B cell (primary cell): Measurements from ENCODE around the gene POT1. TPM values are rescaled to one million over a fixed set of nuclear protein-coding genes. Genes with fewer than 3 reads are reported as not detected.

ENCODE experiments used
- ATAC-seq: fragments of 200-7000 bp; cut with Tn5 transposase; one replicate; pipeline ENCODE4 v1.10.0; 2021; ENCODE audit warnings: low read depth, mild to moderate bottlenecking, moderate number of reproducible peaks, moderate library complexity
- CTCF ChIA-PET: fragments of 350-600 bp; sonication (Branson Sonifier 250); formaldehyde crosslinking; loops from one replicate; lab custom pipeline; 2021; ENCODE audit warnings: antibody characterized with exemption, inconsistent platforms; lab: Charles Lee
- POLR2A ChIA-PET: fragments of 350-600 bp; sonication (Branson Sonifier 250); formaldehyde crosslinking; loops from one replicate; lab custom pipeline; 2021; ENCODE audit warnings: antibody characterized with exemption; lab: Charles Lee
- DNase-seq: peaks from one replicate; pipeline ENCODE4 v3.0.0; 2013
- H2AFZ ChIP-seq: 2 replicates; pipeline ENCODE4 v1.6.1; 2012; ENCODE audit warnings: mild to moderate bottlenecking, low read depth, low read length; ENCODE audit not compliant: insufficient read depth, poor library complexity, severe bottlenecking
- H3K27ac ChIP-seq, 2 donors: 1 replicate in 1 of 2; 2 replicates in 1 of 2; pipeline ENCODE4 v1.5.1; 2012 to 2013; ENCODE audit warnings: low read length in 2 of 2, mild to moderate bottlenecking in 2 of 2, moderate library complexity in 1 of 2
- H3K27me3 ChIP-seq, 4 experiments: fragments of 200-600 bp in 1 of 4; sonication (generic) in 1 of 4; replicated peaks in 1 of 4; 1 replicate in 2 of 4; 2 replicates in 2 of 4; pipeline versions ENCODE4 v1.6.1 to v1.7.0; 2013 to 2016; ENCODE audit warnings: low read length in 3 of 4, mild to moderate bottlenecking in 2 of 4, mixed read lengths in 1 of 4, moderate library complexity in 1 of 4; ENCODE audit not compliant: insufficient read depth in 4 of 4, control insufficient read depth in 3 of 4; ENCODE audit errors: control extremely low read depth in 1 of 4
- H3K36me3 ChIP-seq, 2 experiments: replicated peaks in 1 of 2; 1 replicate in 1 of 2; 2 replicates in 1 of 2; pipeline versions ENCODE4 v1.6.1 to v1.7.1; 2013; ENCODE audit warnings: low read length in 1 of 2; ENCODE audit not compliant: insufficient read depth in 2 of 2, control insufficient read depth in 1 of 2; ENCODE audit errors: control extremely low read depth in 1 of 2, extremely low read depth in 1 of 2
- H3K4me1 ChIP-seq, 2 donors: fragments of 200-600 bp in 1 of 2; sonication (generic) in 1 of 2; 1 replicate in 1 of 2; 2 replicates in 1 of 2; pipeline versions ENCODE4 v1.5.1 to v1.6.1; 2013 to 2017; ENCODE audit warnings: low read length in 2 of 2; ENCODE audit not compliant: control insufficient read depth in 2 of 2, insufficient read depth in 2 of 2
- H3K4me2 ChIP-seq: replicated peaks from 2 replicates; pipeline ENCODE3; 2012; ENCODE audit warnings: mild to moderate bottlenecking, low read depth, low read length; ENCODE audit not compliant: poor library complexity, severe bottlenecking
- H3K4me3 ChIP-seq, 5 experiments: fragments of 200-600 bp in 1 of 5; sonication (generic) in 1 of 5; 1 replicate in 3 of 5; 2 replicates in 2 of 5; pipeline versions ENCODE4 v1.5.1 to v1.7.0; 2011 to 2016; ENCODE audit warnings: low read length in 4 of 5, mild to moderate bottlenecking in 4 of 5, low read depth in 2 of 5, control low read depth in 1 of 5, moderate library complexity in 1 of 5; ENCODE audit not compliant: insufficient read depth in 1 of 5; ENCODE audit errors: control extremely low read depth in 1 of 5, extremely low read depth in 1 of 5
- H3K79me2 ChIP-seq: fragments of 200-600 bp; sonication (generic); one replicate; pipeline ENCODE4 v1.6.0; 2016; ENCODE audit warnings: low read length; ENCODE audit not compliant: control insufficient read depth, insufficient read depth
- H3K9ac ChIP-seq: fragments of 200-600 bp; sonication (generic); 2 replicates; pipeline ENCODE4 v1.6.1; 2017; ENCODE audit warnings: mild to moderate bottlenecking, low read length, moderate library complexity
- H3K9me3 ChIP-seq, 3 donors: one replicate each; pipeline versions ENCODE4 v1.6.1 to v1.7.1; 2013; ENCODE audit warnings: low read length in 2 of 3; ENCODE audit not compliant: control insufficient read depth in 2 of 3, insufficient read depth in 1 of 3; ENCODE audit errors: control extremely low read depth in 1 of 3
- H4K20me1 ChIP-seq: 2 replicates; pipeline ENCODE4 v1.6.0; 2012; ENCODE audit warnings: mild to moderate bottlenecking, low read length; ENCODE audit not compliant: insufficient read depth, control insufficient read depth, poor library complexity, severe bottlenecking
- H3K27ac Mint-ChIP-seq: one replicate; pipeline ENCODE4 v1.8.0; 2021; ENCODE audit warnings: mixed read lengths
- H3K27me3 Mint-ChIP-seq: one replicate; pipeline ENCODE4 v1.8.0; 2021; ENCODE audit warnings: mixed read lengths
- H3K4me1 Mint-ChIP-seq: one replicate; pipeline ENCODE4 v1.8.0; 2021; ENCODE audit warnings: mixed read lengths
- H3K4me3 Mint-ChIP-seq: one replicate; pipeline ENCODE4 v1.8.0; 2021; ENCODE audit warnings: mixed read lengths
- H3K9me3 Mint-ChIP-seq: one replicate; pipeline ENCODE4 v1.8.0; 2022; ENCODE audit warnings: mixed read lengths; ENCODE audit not compliant: insufficient read depth
- EZH2 ChIP-seq: IDR thresholded peaks from 2 replicates; pipeline ENCODE4 v1.6.1; 2012; ENCODE audit warnings: borderline replicate concordance, low read depth, mild to moderate bottlenecking, moderate library complexity, low read length; ENCODE audit not compliant: insufficient read depth, poor library complexity, severe bottlenecking
- WGBS: methylation state at CpG from one replicate; pipeline ENCODE4 v1.1.5; 2013; ENCODE audit warnings: missing lambda C conversion rate; ENCODE audit not compliant: insufficient coverage; 5-methylcytosine and 5-hydroxymethylcytosine counted together
- intact Hi-C: fragments of 100-400 bp; cut with micrococcal nuclease; formaldehyde crosslinking; loops from one replicate; pipeline ENCODE4 v1.10.0; 2022
- polyA plus RNA-seq: library from polyadenylated mRNA; depleted of rRNA; stranded (reverse); fragments of >200 nt; gene quantifications from 2 replicates; pipeline ENCODE4 v1.2.3, GENCODE V29; 2012
- total RNA-seq, 2 donors: library from RNA; stranded (reverse); fragments of 120-200 nt in 1 of 2; gene quantifications; 1 replicate in 1 of 2; 2 replicates in 1 of 2; pipeline versions ENCODE4 v1.2.3 to v1.2.4, GENCODE V29; 2013 to 2022
- TF ChIP-seq, protein P1 (sequence below): fragments of 200-600 bp; IDR thresholded peaks from one replicate; pipeline ENCODE4 v1.8.0; 2022; ENCODE audit warnings: antibody characterized with exemption, mild to moderate bottlenecking

Gene POT1
- total and polyA plus RNA-seq, 2 donors (not counting 1 experiment from before 2014, with no cell fraction given), result 12.2 to 32.3 TPM

DNA sequence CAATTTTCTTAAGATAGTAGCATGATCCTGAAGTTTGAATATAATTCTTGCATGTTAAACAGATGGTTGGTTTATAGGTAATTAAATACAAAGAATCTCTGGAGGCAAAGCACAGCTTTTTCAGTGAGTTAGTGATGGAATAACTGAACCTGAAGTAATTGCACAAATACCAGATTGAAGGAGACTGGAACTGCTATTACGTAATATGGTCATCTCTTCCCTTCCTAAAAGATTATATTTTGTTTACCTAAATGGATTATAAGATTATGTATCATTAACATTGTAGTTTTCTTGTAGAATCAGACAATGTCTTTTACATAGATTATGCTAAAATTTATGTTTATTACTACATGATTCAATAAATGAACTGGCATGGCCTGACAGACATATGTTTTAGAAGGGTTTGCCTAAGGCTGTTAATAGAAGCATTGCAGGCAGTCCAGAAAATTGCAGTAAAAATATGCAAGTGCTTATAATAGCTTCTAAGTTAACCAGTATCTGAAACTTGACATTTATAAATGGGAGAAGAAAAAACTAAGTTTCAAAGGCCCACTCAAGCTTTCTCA, 128.2 kb downstream of the POT1 start:
- CTCF ChIA-PET, result interaction anchor here (1.9 kb wide), 1 partner anchor 56 kb away, joined by 4 read pairs; no protein-coding TSS in a partner anchor
- peaks cover 2% of the 10 kb centered on the region for H3K4me1 Mint-ChIP-seq
- no peak overlapping the region for H3K27ac Mint-ChIP-seq
- Histone ChIP-seq H3K27ac (no peak overlapping the region), H3K79me2 (no peaks in the 10 kb centered on the region), H3K27me3 (no peaks in the 10 kb centered on the region), H3K4me2 (no peak overlapping the region), H3K9ac (no peak overlapping the region), H4K20me1 (no peaks in the 10 kb centered on the region), H2AFZ (no peak overlapping the region), H3K4me1 (no peaks in the 10 kb centered on the region), H3K4me3 (no peak overlapping the region), H3K36me3 (no peaks in the 10 kb centered on the region), H3K9me3 (no peaks in the 10 kb centered on the region)
- TF ChIP-seq EZH2, result no peak
- TF ChIP-seq, protein P1, sequence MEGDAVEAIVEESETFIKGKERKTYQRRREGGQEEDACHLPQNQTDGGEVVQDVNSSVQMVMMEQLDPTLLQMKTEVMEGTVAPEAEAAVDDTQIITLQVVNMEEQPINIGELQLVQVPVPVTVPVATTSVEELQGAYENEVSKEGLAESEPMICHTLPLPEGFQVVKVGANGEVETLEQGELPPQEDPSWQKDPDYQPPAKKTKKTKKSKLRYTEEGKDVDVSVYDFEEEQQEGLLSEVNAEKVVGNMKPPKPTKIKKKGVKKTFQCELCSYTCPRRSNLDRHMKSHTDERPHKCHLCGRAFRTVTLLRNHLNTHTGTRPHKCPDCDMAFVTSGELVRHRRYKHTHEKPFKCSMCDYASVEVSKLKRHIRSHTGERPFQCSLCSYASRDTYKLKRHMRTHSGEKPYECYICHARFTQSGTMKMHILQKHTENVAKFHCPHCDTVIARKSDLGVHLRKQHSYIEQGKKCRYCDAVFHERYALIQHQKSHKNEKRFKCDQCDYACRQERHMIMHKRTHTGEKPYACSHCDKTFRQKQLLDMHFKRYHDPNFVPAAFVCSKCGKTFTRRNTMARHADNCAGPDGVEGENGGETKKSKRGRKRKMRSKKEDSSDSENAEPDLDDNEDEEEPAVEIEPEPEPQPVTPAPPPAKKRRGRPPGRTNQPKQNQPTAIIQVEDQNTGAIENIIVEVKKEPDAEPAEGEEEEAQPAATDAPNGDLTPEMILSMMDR, result no peak
- no peak overlapping the region for H3K4me3 Mint-ChIP-seq
- POLR2A ChIA-PET, result no interaction called here
- DNase-seq, result no peak
- H3K9me3 Mint-ChIP-seq, result no peaks in the 10 kb centered on the region
- WGBS, result no CpG with 5 or more reads among the region's 1 CpG
- intact Hi-C loops, result no loop called here
- no peaks in the 10 kb centered on the region for H3K27me3 Mint-ChIP-seq
- no peak for ATAC-seq

DNA sequence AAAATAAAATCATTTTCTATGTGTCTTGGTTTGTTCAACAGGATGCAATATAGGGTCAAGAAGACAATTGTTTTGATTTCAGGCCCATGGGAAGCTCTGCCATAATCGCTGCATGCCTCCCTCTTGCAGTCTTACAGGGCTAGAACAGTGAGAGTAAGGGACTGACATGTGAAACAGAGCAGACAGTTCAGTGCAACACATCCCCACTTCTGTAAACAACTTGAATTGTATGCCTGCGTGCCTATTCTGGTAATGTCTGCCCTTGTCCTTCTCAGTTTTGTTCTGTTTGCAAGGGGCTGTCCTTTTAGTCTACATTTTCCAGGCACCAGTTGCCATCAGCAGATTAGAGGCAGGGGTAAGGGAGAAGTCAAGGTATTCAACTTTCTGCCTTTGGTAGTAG, 129.2 kb downstream of the POT1 start:
- Histone ChIP-seq H4K20me1 (no peaks in the 10 kb centered on the region), H3K4me1 (no peaks in the 10 kb centered on the region), H3K36me3 (no peaks in the 10 kb centered on the region), H3K27ac (no peak overlapping the region), H3K4me2 (no peak overlapping the region), H3K9me3 (no peaks in the 10 kb centered on the region), H2AFZ (no peak overlapping the region), H3K9ac (no peak overlapping the region), H3K79me2 (no peaks in the 10 kb centered on the region), H3K27me3 (no peaks in the 10 kb centered on the region), H3K4me3 (no peak overlapping the region)
- Mint-ChIP-seq H3K9me3 (peaks cover 2% of the 10 kb centered on the region), H3K27ac (no peak overlapping the region), H3K4me3 (no peak overlapping the region), H3K4me1 (peaks cover 2% of the 10 kb centered on the region), H3K27me3 (no peaks in the 10 kb centered on the region)
- TF ChIP-seq, protein P1, result no peak
- no peak for TF ChIP-seq EZH2
- CTCF ChIA-PET, result interaction anchor here (1.9 kb wide), 1 partner anchor 57 kb away, joined by 4 read pairs; no protein-coding TSS in a partner anchor
- intact Hi-C loops, result no loop called here
- DNase-seq (no peak), ATAC-seq (no peak)
- WGBS, result 72% methylated on average over 2 of the region's 2 CpGs
- POLR2A ChIA-PET, result no interaction called here
